Peyer's patch (tissue), 4 donors: ENCODE data around the gene DNAJC4.

Experiments used
- POLR2A ChIP-seq, 2 donors: fragments of 450-650 bp; IDR thresholded peaks; one replicate each; pipeline ENCODE4 v1.5.1; 2017; ENCODE audit warnings: antibody characterized with exemption in 2 of 2, mild to moderate bottlenecking in 2 of 2, moderate library complexity in 2 of 2
- TF ChIP-seq, protein P1 (sequence below), 6 experiments: fragments of 450-650 bp in 4 of 6; fragments of 200-600 bp in 2 of 6; sonication (generic) in 1 of 6; IDR thresholded peaks; one replicate each; pipeline ENCODE4 v1.5.1; 2017 to 2019; ENCODE audit warnings: antibody characterized with exemption in 6 of 6, mild to moderate bottlenecking in 3 of 6, moderate library complexity in 1 of 6

GRCh38 chr11:64258356-64258755 lies 28.0 kb downstream of the DNAJC4 start:
- TF ChIP-seq, protein P1, sequence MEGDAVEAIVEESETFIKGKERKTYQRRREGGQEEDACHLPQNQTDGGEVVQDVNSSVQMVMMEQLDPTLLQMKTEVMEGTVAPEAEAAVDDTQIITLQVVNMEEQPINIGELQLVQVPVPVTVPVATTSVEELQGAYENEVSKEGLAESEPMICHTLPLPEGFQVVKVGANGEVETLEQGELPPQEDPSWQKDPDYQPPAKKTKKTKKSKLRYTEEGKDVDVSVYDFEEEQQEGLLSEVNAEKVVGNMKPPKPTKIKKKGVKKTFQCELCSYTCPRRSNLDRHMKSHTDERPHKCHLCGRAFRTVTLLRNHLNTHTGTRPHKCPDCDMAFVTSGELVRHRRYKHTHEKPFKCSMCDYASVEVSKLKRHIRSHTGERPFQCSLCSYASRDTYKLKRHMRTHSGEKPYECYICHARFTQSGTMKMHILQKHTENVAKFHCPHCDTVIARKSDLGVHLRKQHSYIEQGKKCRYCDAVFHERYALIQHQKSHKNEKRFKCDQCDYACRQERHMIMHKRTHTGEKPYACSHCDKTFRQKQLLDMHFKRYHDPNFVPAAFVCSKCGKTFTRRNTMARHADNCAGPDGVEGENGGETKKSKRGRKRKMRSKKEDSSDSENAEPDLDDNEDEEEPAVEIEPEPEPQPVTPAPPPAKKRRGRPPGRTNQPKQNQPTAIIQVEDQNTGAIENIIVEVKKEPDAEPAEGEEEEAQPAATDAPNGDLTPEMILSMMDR (IDR thresholded peaks at IDR 0.05), result no peak
- no peak for TF ChIP-seq POLR2A (IDR thresholded peaks at IDR 0.05)
